Ishikawa (cell line): Measurements from ENCODE around the gene YY1.

Experiments
- MAX ChIP-seq: IDR thresholded peaks from 2 replicates; pipeline ENCODE4 v1.6.1; 2012
- NFIC ChIP-seq: IDR thresholded peaks from 2 replicates; pipeline ENCODE4 v1.6.1; 2012
- RAD21 ChIP-seq: IDR thresholded peaks from 2 replicates; pipeline ENCODE4 v1.6.1; 2012; ENCODE audit warnings: low read depth
- REST ChIP-seq: IDR thresholded peaks from 2 replicates; pipeline ENCODE4 v1.6.1; 2012; ENCODE audit warnings: low read depth, mild to moderate bottlenecking
- TEAD4 ChIP-seq: IDR thresholded peaks from 2 replicates; pipeline ENCODE4 v1.6.1; 2012
- ZBTB7A ChIP-seq: IDR thresholded peaks from 2 replicates; pipeline ENCODE4 v1.6.1; 2012; ENCODE audit warnings: low read depth

GRCh38 chr14:100192672-100193416 lies 46.1 kb upstream of the YY1 start:
- TF ChIP-seq MAX (peak; percentile 65), RAD21 (peak; percentile 80), TEAD4 (no peak), ZBTB7A (no peak), NFIC (peak; percentile 51), REST (no peak)
